ENCODE measurements around the gene SIRT4. TPM values are rescaled to one million over a fixed set of nuclear protein-coding genes. Genes with fewer than 3 reads are reported as not detected.
A peak's percentile ranks its signal among the peaks of the same experiment; 100 is the strongest.

SIRT4 gene
- total and polyA plus RNA-seq, 12 donors = 1.9 to 16.8 (median 4.3) TPM

DNA sequence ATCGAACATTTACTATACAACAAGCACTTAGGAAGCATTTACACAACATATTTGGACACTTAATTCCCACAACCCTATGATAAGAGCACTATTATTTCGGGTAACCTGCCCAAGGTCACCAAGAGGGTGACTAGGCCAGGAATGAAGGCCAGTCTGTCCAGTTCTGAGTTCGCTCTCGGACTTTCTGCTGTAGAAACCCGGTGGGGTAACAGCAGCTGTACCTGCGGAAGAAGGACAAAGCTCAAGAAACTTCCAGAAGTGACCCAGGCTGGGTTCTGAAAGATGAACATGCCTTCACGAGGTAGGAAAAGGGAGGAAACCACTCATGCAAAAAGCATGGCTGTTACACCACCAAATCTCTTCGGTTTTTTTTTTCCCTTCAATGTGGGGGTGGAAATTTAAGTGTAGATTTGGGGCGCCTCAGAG lies 14.7 kb downstream of the SIRT4 start:
- Histone ChIP-seq H3K4me1 (replicated peaks in 1 of 2) (peaks cover 9% of the 10 kb centered on the region in 2 donors), H3K36me3 (replicated peaks in 1 of 2) (no peaks in the 10 kb centered on the region), H3K27ac (peak overlapping the region; percentile 76 to 91 (median 80)), H3K9me3 (replicated peaks in 1 of 3) (no peaks in the 10 kb centered on the region), H3K27me3 (no peaks in the 10 kb centered on the region), H3K4me3 (peak overlapping the region in 2 of 4 donors; percentile 36 to 48)
- WGBS, 4 donors = 22 to 33% (median 26%) methylated on average over 9 of the region's 9 CpGs
- DNase-seq = peak in 3 of 7 donors; percentile 52 to 60 (median 52)
- intact Hi-C loops (cut with DNase I) = no loop called here
- no peak for TF ChIP-seq POLR2A (IDR thresholded peaks at IDR 0.05)
- TF ChIP-seq, protein P1, sequence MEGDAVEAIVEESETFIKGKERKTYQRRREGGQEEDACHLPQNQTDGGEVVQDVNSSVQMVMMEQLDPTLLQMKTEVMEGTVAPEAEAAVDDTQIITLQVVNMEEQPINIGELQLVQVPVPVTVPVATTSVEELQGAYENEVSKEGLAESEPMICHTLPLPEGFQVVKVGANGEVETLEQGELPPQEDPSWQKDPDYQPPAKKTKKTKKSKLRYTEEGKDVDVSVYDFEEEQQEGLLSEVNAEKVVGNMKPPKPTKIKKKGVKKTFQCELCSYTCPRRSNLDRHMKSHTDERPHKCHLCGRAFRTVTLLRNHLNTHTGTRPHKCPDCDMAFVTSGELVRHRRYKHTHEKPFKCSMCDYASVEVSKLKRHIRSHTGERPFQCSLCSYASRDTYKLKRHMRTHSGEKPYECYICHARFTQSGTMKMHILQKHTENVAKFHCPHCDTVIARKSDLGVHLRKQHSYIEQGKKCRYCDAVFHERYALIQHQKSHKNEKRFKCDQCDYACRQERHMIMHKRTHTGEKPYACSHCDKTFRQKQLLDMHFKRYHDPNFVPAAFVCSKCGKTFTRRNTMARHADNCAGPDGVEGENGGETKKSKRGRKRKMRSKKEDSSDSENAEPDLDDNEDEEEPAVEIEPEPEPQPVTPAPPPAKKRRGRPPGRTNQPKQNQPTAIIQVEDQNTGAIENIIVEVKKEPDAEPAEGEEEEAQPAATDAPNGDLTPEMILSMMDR (IDR thresholded peaks at IDR 0.05) = no peak

DNA sequence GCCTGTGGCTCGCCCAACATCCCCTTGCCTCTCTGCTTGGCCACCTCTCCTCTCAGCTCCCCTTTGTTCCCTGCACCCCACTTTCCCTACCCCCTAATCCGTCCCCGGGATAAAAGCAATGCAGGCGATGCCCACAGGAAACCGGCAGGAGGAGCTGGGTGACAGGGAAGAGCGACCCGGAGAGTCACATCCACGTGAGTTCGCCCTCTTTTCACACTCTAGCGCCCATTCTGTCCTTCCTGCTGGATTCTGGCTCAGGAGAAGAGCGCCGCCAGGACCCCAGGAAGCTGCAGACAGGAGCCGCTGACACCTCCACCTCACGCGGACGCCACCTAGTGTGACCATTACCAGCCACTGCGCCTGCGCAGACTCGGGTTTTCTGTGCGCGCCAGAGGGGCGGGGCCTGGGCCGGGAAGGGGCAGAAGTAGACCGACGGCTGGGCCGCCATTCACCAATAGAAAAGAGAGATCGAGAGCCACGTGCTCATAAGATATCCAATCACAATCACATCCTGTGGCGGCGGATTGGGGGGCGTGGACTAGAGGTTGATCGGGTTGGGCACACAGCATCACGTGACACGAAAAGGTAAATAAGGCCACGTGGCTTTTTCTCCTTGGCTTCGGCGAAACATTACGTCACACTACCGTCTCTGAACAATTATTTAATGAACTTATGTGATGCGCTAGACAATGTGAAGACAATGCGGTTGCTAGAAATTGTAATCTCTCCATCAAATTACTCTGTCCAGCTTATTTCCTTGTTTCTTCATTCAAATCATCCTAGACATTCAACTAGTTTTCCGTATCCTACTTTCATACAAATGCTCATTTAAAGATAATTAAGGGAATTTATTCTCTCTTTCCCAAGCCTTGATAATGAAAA lies 15.3 kb downstream of the SIRT4 start:
- Histone ChIP-seq H3K27ac (peak overlapping the region; percentile 76 to 91 (median 80)), H3K4me3 (peak overlapping the region in 3 of 4 donors; percentile 36 to 59 (median 48)), H3K36me3 (replicated peaks in 1 of 2) (no peaks in the 10 kb centered on the region), H3K4me1 (replicated peaks in 1 of 2) (peaks cover 9% of the 10 kb centered on the region in 2 donors), H3K9me3 (replicated peaks in 1 of 3) (no peaks in the 10 kb centered on the region), H3K27me3 (no peaks in the 10 kb centered on the region)
- 1 to 3% (median 2%) methylated on average over 20 to 42 of the region's 42 CpGs for WGBS, 4 donors
- TF ChIP-seq POLR2A (IDR thresholded peaks at IDR 0.05) = peak; percentile 77 to 94
- TF ChIP-seq, protein P1 (IDR thresholded peaks at IDR 0.05) = peak; percentile 36 to 84 (median 76)
- intact Hi-C loops (cut with DNase I) = no loop called here
- peak; percentile 99 to 100 (median 100) for DNase-seq

DNA sequence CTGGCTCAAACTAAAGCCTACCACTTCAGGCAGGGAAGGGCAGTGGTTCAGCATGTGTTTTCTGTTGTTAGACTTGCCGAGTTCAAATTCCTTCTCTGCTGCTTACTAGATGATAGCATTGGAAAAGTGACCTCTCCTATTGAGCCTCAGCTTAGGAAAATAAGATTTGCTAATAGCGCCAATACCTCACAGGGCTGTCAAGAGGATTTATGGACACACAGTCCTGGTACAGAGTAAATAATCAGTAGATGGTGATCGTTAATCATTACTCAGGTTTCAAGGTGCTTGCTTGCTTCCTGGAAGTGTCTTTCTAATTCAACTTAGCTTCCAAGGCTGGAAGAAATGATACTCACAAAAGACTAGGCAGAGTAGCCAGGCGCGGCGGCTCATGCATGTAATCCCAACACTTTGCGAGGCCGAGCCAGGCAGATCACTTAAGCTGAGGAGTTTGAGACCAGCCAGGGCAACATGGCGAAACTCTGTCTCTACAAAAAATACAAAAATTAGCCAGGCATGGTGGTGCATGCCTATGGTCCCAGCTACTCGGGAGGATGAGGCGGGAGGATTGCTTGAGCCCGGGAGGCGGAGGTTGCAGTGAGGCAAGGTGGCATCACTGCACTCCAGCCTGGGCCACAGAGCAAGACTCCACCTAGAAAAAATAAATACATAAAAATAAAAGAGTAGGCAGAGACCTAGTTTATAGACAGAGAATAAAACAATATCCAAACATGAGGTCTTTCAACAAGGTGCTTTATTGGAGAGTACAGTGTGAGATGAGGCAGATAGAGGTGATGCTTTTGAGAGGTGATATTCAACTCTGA lies 19.5 kb downstream of the SIRT4 start:
- H3K27me3 ChIP-seq = no peaks in the 10 kb centered on the region
- no peak overlapping the region for H3K4me3 ChIP-seq
- 73 to 81% (median 81%) methylated on average over 13 of the region's 13 CpGs for WGBS, 4 donors
- intact Hi-C loops (cut with DNase I) = no loop called here
- TF ChIP-seq POLR2A (IDR thresholded peaks at IDR 0.05) = no peak
- TF ChIP-seq, protein P1 (IDR thresholded peaks at IDR 0.05) = no peak
- peaks cover 5 to 8% of the 10 kb centered on the region in 2 donors for H3K4me1 ChIP-seq (replicated peaks in 1 of 2)
- no peak for DNase-seq
- H3K27ac ChIP-seq = no peak overlapping the region
- H3K9me3 ChIP-seq (replicated peaks in 1 of 3) = no peaks in the 10 kb centered on the region
- no peaks in the 10 kb centered on the region for H3K36me3 ChIP-seq (replicated peaks in 1 of 2)

DNA sequence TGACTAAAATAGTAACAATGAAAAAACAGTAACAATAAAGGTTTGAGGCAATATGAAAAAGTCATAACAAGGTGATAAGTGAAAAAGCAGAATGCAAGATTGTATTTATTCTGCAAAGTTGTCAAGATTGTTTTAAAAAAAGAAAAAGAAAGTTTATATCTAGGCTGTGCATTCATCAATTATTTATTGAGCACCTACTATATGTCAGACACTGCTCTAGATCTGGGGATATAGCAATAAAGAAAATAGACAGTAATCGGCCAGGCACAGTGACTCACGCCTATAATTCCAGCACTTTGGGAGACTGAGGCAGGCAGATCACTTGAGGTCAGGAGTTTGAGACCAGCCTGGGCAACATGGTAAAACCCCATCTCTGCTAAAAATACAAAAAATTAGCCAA lies 21.7 kb downstream of the SIRT4 start:
- TF ChIP-seq, protein P1 (IDR thresholded peaks at IDR 0.05) = no peak
- TF ChIP-seq POLR2A (IDR thresholded peaks at IDR 0.05) = no peak
- H3K36me3 ChIP-seq (replicated peaks in 1 of 2) = no peaks in the 10 kb centered on the region
- 74 to 90% (median 82%) methylated on average over 2 of the region's 2 CpGs for WGBS, 4 donors
- no peak overlapping the region for H3K4me3 ChIP-seq
- peaks cover 8 to 16% of the 10 kb centered on the region in 2 donors for H3K4me1 ChIP-seq (replicated peaks in 1 of 2)
- intact Hi-C loops (cut with DNase I) = no loop called here
- H3K9me3 ChIP-seq (replicated peaks in 1 of 3) = no peaks in the 10 kb centered on the region
- no peak overlapping the region for H3K27ac ChIP-seq
- H3K27me3 ChIP-seq = no peaks in the 10 kb centered on the region
- DNase-seq = no peak

All from adrenal gland (tissue), 12 donors.